ENCODE measurements around the gene CHDH.

DNA sequence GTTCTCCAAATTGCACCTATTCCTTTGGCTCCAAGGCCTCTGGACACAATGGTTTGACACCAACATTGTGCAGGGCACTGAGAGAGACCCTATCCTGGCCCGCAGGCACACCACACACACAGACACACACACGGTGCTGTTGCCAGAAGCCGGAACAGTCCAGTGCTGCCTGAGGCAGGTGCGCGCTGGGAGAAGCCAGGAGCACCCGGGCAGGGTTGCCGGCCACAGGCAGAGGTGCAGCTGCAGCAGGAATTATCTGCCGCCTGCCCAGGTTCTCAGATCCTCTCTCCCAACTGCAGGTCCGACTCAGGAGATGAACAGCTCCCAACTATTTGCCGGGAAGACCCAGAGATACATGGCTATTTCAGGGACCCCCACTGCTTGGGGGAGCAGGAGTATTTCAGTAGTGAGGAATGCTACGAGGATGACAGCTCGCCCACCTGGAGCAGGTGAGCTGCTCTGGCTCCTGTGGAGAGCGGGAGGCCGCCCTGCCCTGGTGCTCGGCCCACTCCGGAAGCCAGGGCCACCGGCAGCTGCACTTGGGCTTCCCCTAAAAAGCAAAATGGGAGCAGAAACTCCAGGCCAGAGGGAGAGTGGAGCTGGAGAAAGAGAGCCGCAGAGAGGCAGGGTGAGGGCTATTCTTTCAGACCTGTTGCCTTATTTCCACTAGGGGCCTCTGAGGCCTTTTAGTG is 42.9 kb downstream of the CHDH start:
- TF ChIP-seq, protein P1, sequence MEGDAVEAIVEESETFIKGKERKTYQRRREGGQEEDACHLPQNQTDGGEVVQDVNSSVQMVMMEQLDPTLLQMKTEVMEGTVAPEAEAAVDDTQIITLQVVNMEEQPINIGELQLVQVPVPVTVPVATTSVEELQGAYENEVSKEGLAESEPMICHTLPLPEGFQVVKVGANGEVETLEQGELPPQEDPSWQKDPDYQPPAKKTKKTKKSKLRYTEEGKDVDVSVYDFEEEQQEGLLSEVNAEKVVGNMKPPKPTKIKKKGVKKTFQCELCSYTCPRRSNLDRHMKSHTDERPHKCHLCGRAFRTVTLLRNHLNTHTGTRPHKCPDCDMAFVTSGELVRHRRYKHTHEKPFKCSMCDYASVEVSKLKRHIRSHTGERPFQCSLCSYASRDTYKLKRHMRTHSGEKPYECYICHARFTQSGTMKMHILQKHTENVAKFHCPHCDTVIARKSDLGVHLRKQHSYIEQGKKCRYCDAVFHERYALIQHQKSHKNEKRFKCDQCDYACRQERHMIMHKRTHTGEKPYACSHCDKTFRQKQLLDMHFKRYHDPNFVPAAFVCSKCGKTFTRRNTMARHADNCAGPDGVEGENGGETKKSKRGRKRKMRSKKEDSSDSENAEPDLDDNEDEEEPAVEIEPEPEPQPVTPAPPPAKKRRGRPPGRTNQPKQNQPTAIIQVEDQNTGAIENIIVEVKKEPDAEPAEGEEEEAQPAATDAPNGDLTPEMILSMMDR (IDR thresholded peaks at IDR 0.05): no peak
- no peak for TF ChIP-seq POLR2A (IDR thresholded peaks at IDR 0.05)
